Measurements from ENCODE around the gene CSRP1. TPM values are rescaled to one million over a fixed set of nuclear protein-coding genes. Genes with fewer than 3 reads are reported as not detected.

CSRP1 gene
- total RNA-seq: 1,000 to 10,000 TPM in 1 of 3 donors, 100 to 1,000 TPM in 2; 150 to 1,587 (median 214) TPM
- long read RNA-seq, donor 1, full-length matches to known transcripts: 1,698 of 1,863 reads
- long read RNA-seq, donor 1, partial matches to known transcripts: 40 of 1,863 reads
- long read RNA-seq, donor 1, other reads (novel, unspliced or antisense): 125 of 1,863 reads
- long read RNA-seq, donor 2, full-length matches to known transcripts: 123 of 137 reads
- long read RNA-seq, donor 2, partial matches to known transcripts: 7 of 137 reads
- long read RNA-seq, donor 2, other reads (novel, unspliced or antisense): 7 of 137 reads

DNA sequence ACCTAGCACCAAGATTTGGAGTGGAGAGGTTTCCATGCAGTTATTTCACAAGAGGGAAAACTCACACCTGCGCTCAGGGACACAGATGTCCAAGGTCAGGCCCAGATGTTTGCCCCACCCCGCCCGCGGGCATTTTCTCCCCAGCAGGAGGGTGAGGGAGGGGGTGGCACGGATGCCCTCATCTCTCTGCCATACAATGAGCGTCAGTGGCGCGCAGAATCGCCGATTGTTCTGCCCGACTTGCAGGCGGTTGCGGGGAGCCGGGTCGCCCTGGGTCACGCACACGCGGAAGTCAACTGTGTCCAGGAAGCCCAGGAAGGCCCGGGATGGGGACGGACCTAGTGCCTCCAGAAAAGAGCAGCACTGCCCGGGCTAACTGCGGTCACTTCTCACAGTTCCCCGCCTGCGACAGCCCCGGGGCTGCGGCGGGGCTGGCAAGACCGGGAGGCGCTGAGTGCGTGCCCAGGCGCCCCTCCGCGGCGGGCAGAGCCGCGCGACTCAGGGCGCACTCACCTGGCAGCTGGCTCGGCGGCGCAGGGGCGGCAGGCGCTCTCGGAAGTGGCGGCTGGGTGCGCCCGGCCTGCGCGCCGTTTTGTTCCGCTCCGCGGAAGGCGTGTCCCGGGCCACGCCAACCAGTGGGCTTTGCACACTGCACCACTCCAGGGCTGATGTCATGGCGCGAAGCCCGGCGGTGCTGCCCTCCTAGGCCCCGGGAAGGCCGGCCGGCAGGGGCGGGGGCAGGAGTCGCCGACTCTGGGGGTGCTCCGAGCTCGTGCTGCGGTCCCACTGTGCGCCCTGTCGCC lies at the start of gene CSRP1:
Gene CSRP1, minus strand, starts transcription at position 567 of the 803 bp plus-strand sequence. CDS start 10,820 bp downstream, outside the sequence.
- Histone ChIP-seq H3K4me1 (ENCODE audit: low read depth) (peaks cover 32% of the 10 kb centered on the region), H3K4me3 (peak within 1 kb of the TSS; percentile 59), H3K36me3 (ENCODE audit: low read depth) (no peaks in the 10 kb centered on the region), H3K9me3 (no peaks in the 10 kb centered on the region)
- intact Hi-C loops (cut with DNase I, micrococcal nuclease): no loop called here
- DNase-seq (peak; percentile 93 to 94 (median 94)), ATAC-seq (peak; percentile 94)
- TF ChIP-seq, protein P1, sequence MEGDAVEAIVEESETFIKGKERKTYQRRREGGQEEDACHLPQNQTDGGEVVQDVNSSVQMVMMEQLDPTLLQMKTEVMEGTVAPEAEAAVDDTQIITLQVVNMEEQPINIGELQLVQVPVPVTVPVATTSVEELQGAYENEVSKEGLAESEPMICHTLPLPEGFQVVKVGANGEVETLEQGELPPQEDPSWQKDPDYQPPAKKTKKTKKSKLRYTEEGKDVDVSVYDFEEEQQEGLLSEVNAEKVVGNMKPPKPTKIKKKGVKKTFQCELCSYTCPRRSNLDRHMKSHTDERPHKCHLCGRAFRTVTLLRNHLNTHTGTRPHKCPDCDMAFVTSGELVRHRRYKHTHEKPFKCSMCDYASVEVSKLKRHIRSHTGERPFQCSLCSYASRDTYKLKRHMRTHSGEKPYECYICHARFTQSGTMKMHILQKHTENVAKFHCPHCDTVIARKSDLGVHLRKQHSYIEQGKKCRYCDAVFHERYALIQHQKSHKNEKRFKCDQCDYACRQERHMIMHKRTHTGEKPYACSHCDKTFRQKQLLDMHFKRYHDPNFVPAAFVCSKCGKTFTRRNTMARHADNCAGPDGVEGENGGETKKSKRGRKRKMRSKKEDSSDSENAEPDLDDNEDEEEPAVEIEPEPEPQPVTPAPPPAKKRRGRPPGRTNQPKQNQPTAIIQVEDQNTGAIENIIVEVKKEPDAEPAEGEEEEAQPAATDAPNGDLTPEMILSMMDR (IDR thresholded peaks at IDR 0.05): no peak

DNA sequence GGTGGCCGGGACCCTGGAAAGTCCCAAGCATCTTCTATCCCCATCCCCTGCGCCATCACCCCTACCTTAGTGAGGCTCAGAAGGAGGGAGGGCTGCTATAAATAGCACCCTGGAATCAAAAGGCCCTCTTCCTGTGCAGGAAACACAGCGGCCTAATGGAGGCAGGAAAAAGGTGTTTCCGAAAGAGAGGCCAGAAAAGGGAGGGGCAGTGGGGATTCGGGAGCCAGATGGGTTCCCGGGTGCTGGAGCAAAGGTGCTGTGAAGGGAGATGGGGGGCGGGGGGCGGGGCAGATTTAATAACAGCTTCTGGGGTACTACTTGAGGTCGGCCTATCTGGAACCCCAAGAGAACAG lies 48.6 kb upstream of the CSRP1 start:
- DNase-seq (no peak), ATAC-seq (no peak)
- no peak overlapping the region for H3K4me3 ChIP-seq
- H3K9me3 ChIP-seq: no peaks in the 10 kb centered on the region
- intact Hi-C loops (cut with DNase I, micrococcal nuclease): no loop called here
- TF ChIP-seq, protein P1 (IDR thresholded peaks at IDR 0.05): no peak
- H3K4me1 ChIP-seq (ENCODE audit: low read depth): peaks cover 4% of the 10 kb centered on the region
- H3K36me3 ChIP-seq (ENCODE audit: low read depth): no peaks in the 10 kb centered on the region

DNA sequence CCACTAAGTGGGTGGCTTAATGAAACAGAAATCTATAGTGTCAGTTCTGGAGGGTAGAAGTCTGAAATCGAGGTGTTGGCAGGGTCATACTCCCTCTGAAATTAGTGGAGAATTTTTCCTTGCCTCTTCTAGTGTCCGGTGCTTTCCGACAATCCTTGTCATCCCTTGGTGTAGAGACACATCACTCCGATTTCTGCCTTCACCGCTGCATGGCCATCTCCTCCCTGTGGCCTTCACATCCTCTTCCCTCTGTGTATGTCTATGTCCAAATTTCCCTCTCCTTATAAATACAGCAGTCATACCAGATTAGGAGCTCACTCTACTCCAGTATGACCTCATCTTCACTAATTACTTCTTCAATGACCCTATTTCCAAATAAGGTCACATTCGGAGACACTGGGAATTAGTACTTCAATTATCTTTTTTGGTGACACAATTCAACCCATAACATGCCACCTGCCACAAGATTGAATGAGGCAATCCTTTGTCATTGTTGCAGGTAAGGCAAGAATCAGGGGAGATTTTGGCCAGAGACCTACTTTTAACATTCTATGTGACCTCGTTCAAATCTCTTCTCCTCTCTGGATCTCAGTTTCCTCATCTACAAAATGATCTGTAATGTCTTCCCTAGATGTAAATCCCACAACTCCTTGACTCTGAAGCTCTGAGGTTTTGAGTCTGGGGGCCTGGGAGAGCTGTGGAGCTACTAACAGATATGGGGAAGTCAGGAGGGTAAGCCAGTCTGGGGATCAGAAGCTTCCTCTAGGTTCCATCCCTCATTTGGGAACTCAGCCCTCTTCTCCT lies 48.1 kb upstream of the CSRP1 start:
- H3K4me1 ChIP-seq (ENCODE audit: low read depth): peaks cover 3% of the 10 kb centered on the region
- TF ChIP-seq, protein P1 (IDR thresholded peaks at IDR 0.05): no peak
- DNase-seq (no peak), ATAC-seq (no peak)
- no peaks in the 10 kb centered on the region for H3K9me3 ChIP-seq
- no peaks in the 10 kb centered on the region for H3K36me3 ChIP-seq (ENCODE audit: low read depth)
- H3K4me3 ChIP-seq: no peak overlapping the region
- intact Hi-C loops (cut with DNase I, micrococcal nuclease): no loop called here

DNA sequence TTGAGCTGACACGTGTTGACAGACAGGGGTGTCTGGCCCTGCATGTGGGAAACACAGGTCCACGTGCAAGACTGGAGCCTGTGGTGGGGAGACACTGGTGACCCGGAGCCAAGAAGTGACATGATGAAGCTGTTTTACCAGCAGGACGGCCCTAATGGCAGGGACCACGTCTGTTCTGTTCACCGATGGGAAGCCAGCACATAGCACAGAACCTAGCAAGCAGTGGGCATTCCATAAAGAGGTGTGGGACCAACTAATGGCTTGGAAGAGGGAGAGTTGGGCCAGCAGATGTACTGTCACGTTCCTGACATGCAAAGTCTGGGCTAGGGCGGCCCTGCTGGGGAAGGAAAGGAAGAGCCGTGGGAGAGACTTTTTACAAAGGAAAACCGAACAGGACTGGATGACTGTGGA lies 47.3 kb upstream of the CSRP1 start:
- no peaks in the 10 kb centered on the region for H3K9me3 ChIP-seq
- no peaks in the 10 kb centered on the region for H3K4me1 ChIP-seq (ENCODE audit: low read depth)
- DNase-seq (no peak), ATAC-seq (no peak)
- TF ChIP-seq, protein P1 (IDR thresholded peaks at IDR 0.05): no peak
- H3K36me3 ChIP-seq (ENCODE audit: low read depth): no peaks in the 10 kb centered on the region
- H3K4me3 ChIP-seq: no peak overlapping the region
- intact Hi-C loops (cut with DNase I, micrococcal nuclease): no loop called here

DNA sequence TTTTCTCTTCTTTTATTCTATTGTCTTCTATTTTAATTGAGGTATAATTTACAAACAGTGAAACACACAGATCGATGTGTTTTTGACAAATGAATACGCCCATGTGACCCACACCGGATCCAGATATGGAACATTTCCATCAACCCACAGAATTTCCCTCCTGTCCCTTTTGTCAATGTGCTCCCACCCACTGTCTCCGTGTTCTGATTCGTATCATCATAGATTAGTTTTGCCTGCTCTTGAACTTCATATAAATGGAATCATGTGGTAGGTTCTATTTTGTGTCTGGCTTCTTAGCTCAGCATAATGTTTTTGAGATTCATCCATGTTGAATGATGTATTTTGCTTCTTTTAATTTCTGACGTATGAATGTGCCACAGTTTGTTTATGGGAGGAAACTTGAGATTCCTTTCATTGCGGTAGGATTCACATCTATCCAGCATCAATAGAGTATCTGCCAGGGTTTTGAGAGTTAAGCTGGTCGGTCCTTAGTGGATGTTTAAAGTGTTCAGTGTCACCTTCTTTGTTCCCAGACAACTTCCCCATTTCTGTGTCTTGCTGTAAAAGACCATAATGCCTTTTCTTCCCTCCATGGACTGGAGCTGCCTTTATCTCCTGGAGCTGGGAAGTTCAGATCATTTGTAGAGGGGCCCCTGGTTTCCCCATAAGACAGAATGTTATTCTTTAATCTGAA lies 46.7 kb upstream of the CSRP1 start:
- H3K4me3 ChIP-seq: no peak overlapping the region
- intact Hi-C loops (cut with DNase I, micrococcal nuclease): no loop called here
- no peaks in the 10 kb centered on the region for H3K4me1 ChIP-seq (ENCODE audit: low read depth)
- no peaks in the 10 kb centered on the region for H3K9me3 ChIP-seq
- DNase-seq (no peak), ATAC-seq (no peak)
- TF ChIP-seq, protein P1 (IDR thresholded peaks at IDR 0.05): no peak
- no peaks in the 10 kb centered on the region for H3K36me3 ChIP-seq (ENCODE audit: low read depth)

Measured in mucosa of descending colon (tissue), 3 donors.